SU-DHL-6 (cell line): Measurements from ENCODE around the gene MEIOC.

Experiments used
- CTCF ChIP-seq: fragments of 200-600 bp; sonication (generic); IDR thresholded peaks from one replicate; pipeline ENCODE4 v1.5.1; 2017; ENCODE audit warnings: antibody characterized with exemption, mild to moderate bottlenecking, low read length, moderate library complexity; ENCODE audit not compliant: insufficient read depth, poor library complexity, severe bottlenecking
- EZH2phosphoT487 ChIP-seq: fragments of 200-600 bp; sonication (generic), shearing (Covaris generic); conservative IDR thresholded peaks from 2 replicates; pipeline ENCODE4 v1.6.1; 2018; ENCODE audit warnings: mild to moderate bottlenecking, antibody characterized with exemption, low read length, moderate library complexity, mixed read lengths

- no peak for TF ChIP-seq CTCF
- no peak for TF ChIP-seq EZH2phosphoT487
These were observed 27.0 kb upstream of the MEIOC start for GRCh38 chr17:44629314-44629713.
